ENCODE measurements around the gene MAB21L4. TPM values are rescaled to one million over a fixed set of nuclear protein-coding genes. Genes with fewer than 3 reads are reported as not detected.

The MAB21L4 gene
- total RNA-seq, 2 donors from 2014 or later = not detected

GRCh38 chr2:240926516-240927389 lies 30.8 kb upstream of the MAB21L4 start:
- ATAC-seq (ENCODE audit: insufficient number of reproducible peaks, low FRiP score, low read depth) = no peak
- Histone ChIP-seq H3K4me3 (no peak overlapping the region), H3K27ac (no peak overlapping the region)

GRCh38 chr2:240925568-240926515 lies 29.9 kb upstream of the MAB21L4 start:
- no peak overlapping the region for H3K27ac ChIP-seq
- H3K4me3 ChIP-seq = no peak overlapping the region
- H3K36me3 ChIP-seq = no peaks in the 10 kb centered on the region
- no peaks in the 10 kb centered on the region for H3K9me3 ChIP-seq
- H3K27me3 ChIP-seq (replicated peaks; ENCODE audit: insufficient read depth) = no peaks in the 10 kb centered on the region
- ATAC-seq (ENCODE audit: insufficient number of reproducible peaks, low FRiP score, low read depth) (no peak), DNase-seq (ENCODE audit: low spot score) (no peak)
- peaks cover 4 to 10% of the 10 kb centered on the region in 2 donors for H3K4me1 ChIP-seq (ENCODE audit: control insufficient read depth in 1 of 2, low read depth in 2 of 2)
- TF ChIP-seq, protein P1, sequence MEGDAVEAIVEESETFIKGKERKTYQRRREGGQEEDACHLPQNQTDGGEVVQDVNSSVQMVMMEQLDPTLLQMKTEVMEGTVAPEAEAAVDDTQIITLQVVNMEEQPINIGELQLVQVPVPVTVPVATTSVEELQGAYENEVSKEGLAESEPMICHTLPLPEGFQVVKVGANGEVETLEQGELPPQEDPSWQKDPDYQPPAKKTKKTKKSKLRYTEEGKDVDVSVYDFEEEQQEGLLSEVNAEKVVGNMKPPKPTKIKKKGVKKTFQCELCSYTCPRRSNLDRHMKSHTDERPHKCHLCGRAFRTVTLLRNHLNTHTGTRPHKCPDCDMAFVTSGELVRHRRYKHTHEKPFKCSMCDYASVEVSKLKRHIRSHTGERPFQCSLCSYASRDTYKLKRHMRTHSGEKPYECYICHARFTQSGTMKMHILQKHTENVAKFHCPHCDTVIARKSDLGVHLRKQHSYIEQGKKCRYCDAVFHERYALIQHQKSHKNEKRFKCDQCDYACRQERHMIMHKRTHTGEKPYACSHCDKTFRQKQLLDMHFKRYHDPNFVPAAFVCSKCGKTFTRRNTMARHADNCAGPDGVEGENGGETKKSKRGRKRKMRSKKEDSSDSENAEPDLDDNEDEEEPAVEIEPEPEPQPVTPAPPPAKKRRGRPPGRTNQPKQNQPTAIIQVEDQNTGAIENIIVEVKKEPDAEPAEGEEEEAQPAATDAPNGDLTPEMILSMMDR (IDR thresholded peaks at IDR 0.05) = no peak

More at GRCh38 chr2:240926516-240927389, 30.8 kb upstream of the MAB21L4 start:
- no peaks in the 10 kb centered on the region for H3K9me3 ChIP-seq
- no peak for DNase-seq (ENCODE audit: low spot score)
- TF ChIP-seq, protein P1 (IDR thresholded peaks at IDR 0.05) = no peak
- H3K27me3 ChIP-seq (replicated peaks; ENCODE audit: insufficient read depth) = no peaks in the 10 kb centered on the region
- no peaks in the 10 kb centered on the region for H3K36me3 ChIP-seq
- H3K4me1 ChIP-seq (ENCODE audit: control insufficient read depth in 1 of 2, low read depth in 2 of 2) = peaks cover 0 to 2% of the 10 kb centered on the region in 2 donors

GRCh38 chr2:240925191-240925567 lies 29.2 kb upstream of the MAB21L4 start:
- no peak for DNase-seq (ENCODE audit: low spot score)
- no peaks in the 10 kb centered on the region for H3K9me3 ChIP-seq
- no peak for ATAC-seq (ENCODE audit: insufficient number of reproducible peaks, low FRiP score, low read depth)

GRCh38 chr2:240922982-240923537 lies 27.1 kb upstream of the MAB21L4 start:
- Histone ChIP-seq H3K4me1 (ENCODE audit: control insufficient read depth in 1 of 2, low read depth in 2 of 2) (peaks cover 7 to 10% of the 10 kb centered on the region in 2 donors), H3K27me3 (replicated peaks; ENCODE audit: insufficient read depth) (no peaks in the 10 kb centered on the region), H3K27ac (no peak overlapping the region), H3K9me3 (no peaks in the 10 kb centered on the region), H3K36me3 (no peaks in the 10 kb centered on the region), H3K4me3 (no peak overlapping the region)
- TF ChIP-seq, protein P1 (IDR thresholded peaks at IDR 0.05) = no peak
- no peak for DNase-seq (ENCODE audit: low spot score)
- no peak for ATAC-seq (ENCODE audit: insufficient number of reproducible peaks, low FRiP score, low read depth)

More at GRCh38 chr2:240925191-240925567, 29.2 kb upstream of the MAB21L4 start:
- no peak overlapping the region for H3K4me3 ChIP-seq
- H3K27ac ChIP-seq = no peak overlapping the region
- no peaks in the 10 kb centered on the region for H3K27me3 ChIP-seq (replicated peaks; ENCODE audit: insufficient read depth)
- no peaks in the 10 kb centered on the region for H3K36me3 ChIP-seq
- TF ChIP-seq, protein P1 (IDR thresholded peaks at IDR 0.05) = no peak
- H3K4me1 ChIP-seq (ENCODE audit: control insufficient read depth in 1 of 2, low read depth in 2 of 2) = peaks cover 7 to 10% of the 10 kb centered on the region in 2 donors

Data from thoracic aorta (tissue), 2 donors.